ENCODE data around the gene PPP1R13B.

The PPP1R13B gene

GRCh38 chr14:103688441-103688840 is 158.9 kb downstream of the PPP1R13B start:
- no peaks in the 10 kb centered on the region for H3K4me1 ChIP-seq (ENCODE audit: control insufficient read depth, insufficient read depth, low read length)
- H3K27ac ChIP-seq (ENCODE audit: low read length): no peak overlapping the region
- no peak overlapping the region for H3K4me3 ChIP-seq (ENCODE audit: low read length)
- no peaks in the 10 kb centered on the region for H3K9me3 ChIP-seq (ENCODE audit: control insufficient read depth, insufficient read depth, low read length)
- H3K36me3 ChIP-seq (ENCODE audit: control insufficient read depth, insufficient read depth, low read length): 0 out of 2 replicates have a peak, but pooled peaks cover 6% of the 10 kb centered on the region
- DNase-seq (ENCODE audit: low read depth, low spot score): no peak
- no CpG with 5 or more reads among the region's 5 CpGs for WGBS (ENCODE audit: insufficient coverage, insufficient read length)
- H3K27me3 ChIP-seq (ENCODE audit: control insufficient read depth, insufficient read depth, low read length): no peaks in the 10 kb centered on the region

DNA sequence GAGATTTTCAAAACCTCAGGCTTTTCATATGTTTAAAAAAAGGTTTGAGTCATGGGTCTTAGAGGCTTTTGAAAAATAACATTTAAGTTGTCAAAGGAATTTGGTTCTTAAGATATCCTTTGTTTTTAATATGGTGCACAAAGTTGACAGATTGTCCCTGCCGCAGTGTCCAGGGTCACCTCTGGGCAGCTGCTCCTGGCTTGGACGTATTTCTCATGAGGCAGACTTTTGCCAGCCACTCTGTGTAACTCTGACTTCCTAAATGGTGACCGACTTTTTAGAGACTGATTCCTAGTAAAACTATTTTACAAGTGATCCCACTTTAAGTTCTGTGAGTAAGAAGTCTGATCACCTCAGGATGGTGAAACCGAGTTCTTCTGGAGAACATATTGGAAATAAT is 159.7 kb downstream of the PPP1R13B start:
- 0 out of 2 replicates have a peak, but pooled peaks cover 7% of the 10 kb centered on the region for H3K36me3 ChIP-seq (ENCODE audit: control insufficient read depth, insufficient read depth, low read length)
- no peaks in the 10 kb centered on the region for H3K4me1 ChIP-seq (ENCODE audit: control insufficient read depth, insufficient read depth, low read length)
- no peak overlapping the region for H3K4me3 ChIP-seq (ENCODE audit: low read length)
- H3K27ac ChIP-seq (ENCODE audit: low read length): no peak overlapping the region
- H3K9me3 ChIP-seq (ENCODE audit: control insufficient read depth, insufficient read depth, low read length): no peaks in the 10 kb centered on the region
- H3K27me3 ChIP-seq (ENCODE audit: control insufficient read depth, insufficient read depth, low read length): no peaks in the 10 kb centered on the region
- no CpG with 5 or more reads among the region's 4 CpGs for WGBS (ENCODE audit: insufficient coverage, insufficient read length)
- DNase-seq (ENCODE audit: low read depth, low spot score): no peak

DNA sequence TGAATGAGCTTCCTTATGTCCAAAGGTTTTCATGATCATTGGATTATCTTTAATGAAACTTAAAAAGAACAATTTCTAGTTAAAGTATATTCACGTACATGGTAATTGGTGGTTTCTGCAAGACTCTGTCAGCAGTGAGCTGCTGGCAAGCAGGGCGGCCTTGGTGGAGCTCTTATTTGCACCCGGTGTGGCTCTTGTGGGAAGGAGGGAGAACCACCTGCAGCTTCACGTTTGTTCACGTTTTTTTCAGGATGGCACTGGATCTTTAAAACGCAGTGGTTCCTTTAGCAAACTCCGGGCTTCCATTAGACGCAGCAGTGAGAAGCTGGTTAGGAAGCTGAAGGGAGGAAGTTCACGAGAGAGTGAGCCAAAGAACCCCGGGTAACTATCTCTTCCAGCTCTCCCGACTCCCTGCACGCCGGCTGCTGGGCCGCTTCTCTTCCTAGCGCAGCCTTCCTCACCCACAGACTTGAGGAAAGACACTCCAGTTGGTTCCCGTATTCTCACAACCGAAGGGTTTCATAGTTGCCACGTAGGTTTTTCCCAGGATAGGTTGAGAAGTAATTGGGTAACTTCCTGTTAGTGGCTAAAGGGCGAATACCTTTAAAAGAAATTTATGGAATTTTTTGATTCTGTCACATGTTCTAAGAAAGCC is 160.4 kb downstream of the PPP1R13B start:
- H3K36me3 ChIP-seq (ENCODE audit: control insufficient read depth, insufficient read depth, low read length): 0 out of 2 replicates have a peak, but pooled peaks cover 7% of the 10 kb centered on the region

DNA sequence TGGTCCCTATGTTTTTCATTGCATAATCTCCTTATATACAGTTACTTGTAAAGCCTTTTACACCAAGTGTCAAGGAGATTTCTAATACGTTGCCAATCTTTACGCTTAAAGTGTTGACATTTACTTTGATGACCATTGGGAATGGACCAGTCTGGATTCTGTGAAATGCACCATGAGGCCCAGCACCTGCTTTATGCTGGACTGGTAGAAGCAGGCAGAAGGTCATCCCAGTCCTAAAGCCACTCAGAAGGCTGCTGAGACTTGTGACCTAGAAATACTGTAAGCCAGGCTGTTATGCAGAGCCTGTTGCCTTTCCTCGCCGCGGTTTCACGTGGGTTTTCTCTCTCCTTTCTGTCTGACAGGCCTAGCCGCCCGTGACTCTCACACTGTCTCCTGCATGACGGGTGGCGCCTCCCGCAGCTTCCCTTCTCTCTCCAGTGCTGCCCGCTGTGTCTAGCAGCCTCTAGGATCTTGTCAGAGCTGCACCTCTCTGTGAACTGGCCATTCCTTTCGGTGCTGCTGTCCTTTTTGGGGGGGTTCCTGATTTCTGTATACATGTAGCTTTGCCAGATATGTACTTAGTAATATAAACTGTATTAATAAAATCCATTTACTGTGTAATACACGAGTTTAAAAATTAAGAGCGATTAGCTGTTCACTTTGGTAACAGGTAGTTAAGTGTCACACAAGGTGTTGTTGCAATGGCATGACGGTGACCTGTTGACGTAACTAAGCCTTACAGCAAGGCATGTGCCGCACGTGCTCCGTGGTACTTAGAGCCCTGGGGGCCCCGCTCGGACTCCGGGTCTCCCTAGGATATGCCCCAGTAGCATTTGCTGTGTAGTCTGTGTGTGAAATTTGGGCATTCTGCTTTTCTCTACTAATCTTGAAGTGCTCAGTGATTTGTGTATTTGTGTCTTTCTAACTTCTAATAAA is 161.8 kb downstream of the PPP1R13B start:
- no peaks in the 10 kb centered on the region for H3K27me3 ChIP-seq (ENCODE audit: control insufficient read depth, insufficient read depth, low read length)
- WGBS (ENCODE audit: insufficient coverage, insufficient read length): no CpG with 5 or more reads among the region's 23 CpGs
- DNase-seq (ENCODE audit: low read depth, low spot score): no peak
- H3K4me1 ChIP-seq (ENCODE audit: control insufficient read depth, insufficient read depth, low read length): no peaks in the 10 kb centered on the region
- H3K9me3 ChIP-seq (ENCODE audit: control insufficient read depth, insufficient read depth, low read length): no peaks in the 10 kb centered on the region
- peaks cover 14% of the 10 kb centered on the region for H3K36me3 ChIP-seq (ENCODE audit: control insufficient read depth, insufficient read depth, low read length)
- H3K27ac ChIP-seq (ENCODE audit: low read length): no peak overlapping the region
- no peak overlapping the region for H3K4me3 ChIP-seq (ENCODE audit: low read length)

More for the DNA sequence above, 160.4 kb downstream of the PPP1R13B start:
- no peaks in the 10 kb centered on the region for H3K27me3 ChIP-seq (ENCODE audit: control insufficient read depth, insufficient read depth, low read length)
- no peak overlapping the region for H3K4me3 ChIP-seq (ENCODE audit: low read length)
- DNase-seq (ENCODE audit: low read depth, low spot score): no peak
- H3K4me1 ChIP-seq (ENCODE audit: control insufficient read depth, insufficient read depth, low read length): no peaks in the 10 kb centered on the region
- WGBS (ENCODE audit: insufficient coverage, insufficient read length): no CpG with 5 or more reads among the region's 19 CpGs
- no peaks in the 10 kb centered on the region for H3K9me3 ChIP-seq (ENCODE audit: control insufficient read depth, insufficient read depth, low read length)
- no peak overlapping the region for H3K27ac ChIP-seq (ENCODE audit: low read length)

- Histone ChIP-seq H3K36me3 (ENCODE audit: control insufficient read depth, insufficient read depth, low read length) (peaks cover 16% of the 10 kb centered on the region), H3K9me3 (ENCODE audit: control insufficient read depth, insufficient read depth, low read length) (no peaks in the 10 kb centered on the region), H3K27me3 (ENCODE audit: control insufficient read depth, insufficient read depth, low read length) (no peaks in the 10 kb centered on the region), H3K27ac (ENCODE audit: low read length) (no peak overlapping the region), H3K4me1 (ENCODE audit: control insufficient read depth, insufficient read depth, low read length) (no peaks in the 10 kb centered on the region), H3K4me3 (ENCODE audit: low read length) (no peak overlapping the region)
- no peak for DNase-seq (ENCODE audit: low read depth, low spot score)
- no CpG with 5 or more reads among the region's 15 CpGs for WGBS (ENCODE audit: insufficient coverage, insufficient read length)
These were observed 162.5 kb downstream of the PPP1R13B start for GRCh38 chr14:103684871-103685270.

- no peak for DNase-seq (ENCODE audit: low read depth, low spot score)
- no peaks in the 10 kb centered on the region for H3K9me3 ChIP-seq (ENCODE audit: control insufficient read depth, insufficient read depth, low read length)
- H3K27me3 ChIP-seq (ENCODE audit: control insufficient read depth, insufficient read depth, low read length): no peaks in the 10 kb centered on the region
- no CpG with 5 or more reads among the region's 6 CpGs for WGBS (ENCODE audit: insufficient coverage, insufficient read length)
- H3K4me3 ChIP-seq (ENCODE audit: low read length): no peak overlapping the region
- H3K4me1 ChIP-seq (ENCODE audit: control insufficient read depth, insufficient read depth, low read length): no peaks in the 10 kb centered on the region
- H3K27ac ChIP-seq (ENCODE audit: low read length): no peak overlapping the region
- H3K36me3 ChIP-seq (ENCODE audit: control insufficient read depth, insufficient read depth, low read length): peaks cover 16% of the 10 kb centered on the region
These were observed 162.9 kb downstream of the PPP1R13B start for GRCh38 chr14:103684471-103684870.

Measured in iPS DF 6.9 (cell line).